Gastrocnemius medialis (tissue), 4 donors: Measurements from ENCODE around the gene DGKH. TPM values are rescaled to one million over a fixed set of nuclear protein-coding genes. Genes with fewer than 3 reads are reported as not detected.
"Not testable (repeated sequence)": the region's sequence is repeated elsewhere in the genome, so short reads cannot be mapped to it uniquely, and the experiment has no call there.

Experiments used
- ATAC-seq, 2 donors: fragments of 150-250 bp; one replicate each; pipeline ENCODE4 v1.9.1; 2016
- DNase-seq, 2 donors: peaks; one replicate each; pipeline ENCODE4 v3.0.0-alpha.2; 2019
- H3K27ac ChIP-seq, 4 donors: fragments of 200-600 bp; sonication (generic); 1 replicate in 1 of 4; 2 replicates in 3 of 4; pipeline ENCODE4 v1.5.1; 2016 to 2018; ENCODE audit warnings: mild to moderate bottlenecking in 2 of 4, moderate library complexity in 1 of 4
- H3K27me3 ChIP-seq, 3 donors: fragments of 200-600 bp; sonication (generic) in 2 of 3; 1 replicate in 1 of 3; 2 replicates in 2 of 3; pipeline versions ENCODE4 v1.5.1 to v1.6.0; 2016 to 2019; ENCODE audit warnings: mild to moderate bottlenecking in 1 of 3, moderate library complexity in 1 of 3
- H3K36me3 ChIP-seq, 2 donors: fragments of 200-600 bp; sonication (generic) in 1 of 2; one replicate each; pipeline ENCODE4 v1.5.1; 2017 to 2018
- H3K4me1 ChIP-seq, 2 donors: fragments of 200-600 bp; sonication (generic) in 1 of 2; one replicate each; pipeline ENCODE4 v1.5.1; 2016 to 2017; ENCODE audit warnings: mild to moderate bottlenecking in 2 of 2
- H3K4me3 ChIP-seq, 4 donors: fragments of 200-600 bp; sonication (generic) in 3 of 4; 1 replicate in 1 of 4; 2 replicates in 3 of 4; pipeline ENCODE4 v1.5.1; 2016 to 2019; ENCODE audit warnings: mild to moderate bottlenecking in 2 of 4
- H3K9me3 ChIP-seq, 3 donors: fragments of 200-600 bp; sonication (generic) in 2 of 3; 1 replicate in 1 of 3; 2 replicates in 2 of 3; pipeline ENCODE4 v1.5.1; 2016 to 2019
- CTCF ChIP-seq, 5 experiments: fragments of 450-650 bp in 3 of 5; fragments of 200-600 bp in 2 of 5; sonication (generic) in 2 of 5; IDR thresholded peaks in 4 of 5; conservative IDR thresholded peaks in 1 of 5; 1 replicate in 4 of 5; 2 replicates in 1 of 5; pipeline ENCODE4 v1.5.1; 2016 to 2019; ENCODE audit warnings: antibody characterized with exemption in 5 of 5, mild to moderate bottlenecking in 3 of 5, moderate library complexity in 3 of 5
- POLR2A ChIP-seq, 2 donors: fragments of 450-650 bp; IDR thresholded peaks; one replicate each; pipeline ENCODE4 v1.6.1; 2017; ENCODE audit warnings: antibody characterized with exemption in 2 of 2, mild to moderate bottlenecking in 2 of 2, moderate library complexity in 2 of 2
- in situ Hi-C, 4 donors: fragments of 200-750 bp; cut with MboI; loops; one replicate each; pipeline versions ENCODE4 v1.15.0 to v1.8.0; 2017; ENCODE audit warnings: low sequenced_read_pairs in 4 of 4
- intact Hi-C: fragments of 100-400 bp; cut with DNase I; formaldehyde crosslinking; loops from one replicate; pipeline ENCODE4 v1.15.1; 2023; ENCODE audit warnings: low total_unique reads
- total RNA-seq, 4 donors: library from RNA; depleted of rRNA; stranded (reverse); fragments of >200 nt; gene quantifications; one replicate each; pipeline versions ENCODE4 v1.1.0 to v1.2.3, GENCODE V29; 2016

DGKH gene
- total RNA-seq, 4 donors from 2014 or later, result 2.2 to 3.7 (median 3.0) TPM

- in situ Hi-C loops, result no loop called here
- H3K4me3 ChIP-seq, result no peak overlapping the region
These were observed 176.6 kb downstream of the DGKH start for GRCh38 chr13:42225051-42225450.

DNA sequence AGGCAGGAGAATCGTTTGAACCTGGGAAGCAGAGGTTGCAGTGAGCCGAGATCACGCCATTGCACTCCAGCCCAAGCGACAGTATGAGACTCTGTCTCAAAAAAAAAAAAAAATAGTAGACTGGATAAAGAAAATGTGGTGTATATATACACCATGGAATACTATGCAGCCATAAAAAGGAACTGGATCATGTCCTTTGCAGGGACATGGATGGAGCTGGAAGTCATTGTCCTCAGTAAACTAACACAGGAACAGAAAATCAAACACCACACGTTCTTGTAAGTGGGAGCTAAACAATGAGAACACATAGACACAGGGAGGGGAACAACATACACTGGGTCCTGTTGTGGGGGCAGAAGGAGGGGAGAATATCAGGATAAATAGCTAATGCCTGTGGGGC, 178.3 kb downstream of the DGKH start:
- not testable (repeated sequence) for H3K36me3 ChIP-seq, ATAC-seq

More at GRCh38 chr13:42225051-42225450, 176.6 kb downstream of the DGKH start:
- TF ChIP-seq CTCF (IDR thresholded peaks at IDR 0.05 in 4 of 5, conservative IDR thresholded peaks at IDR 0.05 in 1 of 5) (no peak), POLR2A (IDR thresholded peaks at IDR 0.05) (no peak)
- Histone ChIP-seq H3K4me1 (no peaks in the 10 kb centered on the region), H3K36me3 (peaks cover 0 to 6% of the 10 kb centered on the region in 2 donors), H3K27me3 (no peaks in the 10 kb centered on the region), H3K27ac (no peak overlapping the region), H3K9me3 (no peaks in the 10 kb centered on the region)
- DNase-seq, result no peak
- intact Hi-C loops, result no loop called here
- no peak for ATAC-seq

DNA sequence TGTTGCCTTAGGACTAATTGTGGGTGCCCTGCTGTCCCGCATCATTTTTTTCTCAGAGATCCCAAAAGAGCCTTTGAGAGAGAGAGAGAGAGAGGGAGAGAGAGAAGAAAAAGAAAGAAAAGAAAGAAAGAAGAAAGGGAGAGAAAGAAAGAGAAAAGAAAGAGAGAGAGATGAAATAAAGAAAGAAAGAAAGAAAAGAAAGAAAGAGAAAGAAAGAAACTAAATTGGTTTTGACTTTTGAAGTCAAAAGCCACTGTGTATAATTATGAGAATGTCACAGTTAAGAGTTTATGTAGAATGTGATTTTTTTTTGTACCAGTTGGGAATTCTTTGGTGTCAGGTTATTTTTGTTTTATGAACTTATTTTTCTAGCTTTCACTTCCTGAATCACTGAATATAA, 180.1 kb downstream of the DGKH start:
- no peaks in the 10 kb centered on the region for H3K4me1 ChIP-seq
- H3K4me3 ChIP-seq, result no peak overlapping the region
- no peak overlapping the region for H3K27ac ChIP-seq
- ATAC-seq, result no peak
- intact Hi-C loops (no loop called here), in situ Hi-C loops (no loop called here)
- H3K36me3 ChIP-seq, result no peaks in the 10 kb centered on the region
- no peak for DNase-seq
- no peaks in the 10 kb centered on the region for H3K27me3 ChIP-seq
- TF ChIP-seq POLR2A (IDR thresholded peaks at IDR 0.05) (no peak), CTCF (IDR thresholded peaks at IDR 0.05 in 4 of 5, conservative IDR thresholded peaks at IDR 0.05 in 1 of 5) (no peak)
- H3K9me3 ChIP-seq, result no peaks in the 10 kb centered on the region

More for the DNA sequence above, 178.3 kb downstream of the DGKH start:
- H3K9me3 ChIP-seq, intact Hi-C loops, H3K4me3 ChIP-seq, H3K27me3 ChIP-seq, DNase-seq, H3K27ac ChIP-seq, H3K4me1 ChIP-seq, in situ Hi-C loops: not testable (repeated sequence)

GRCh38 chr13:42229287-42229686, 180.8 kb downstream of the DGKH start:
- in situ Hi-C loops, result no loop called here
- no peak overlapping the region for H3K27ac ChIP-seq
- no peak for ATAC-seq
- DNase-seq, result no peak
- H3K4me1 ChIP-seq, result no peaks in the 10 kb centered on the region
- no peaks in the 10 kb centered on the region for H3K36me3 ChIP-seq
- TF ChIP-seq POLR2A (IDR thresholded peaks at IDR 0.05), result no peak
- no peak for TF ChIP-seq CTCF (IDR thresholded peaks at IDR 0.05 in 4 of 5, conservative IDR thresholded peaks at IDR 0.05 in 1 of 5)
- intact Hi-C loops, result no loop called here
- H3K9me3 ChIP-seq, result no peaks in the 10 kb centered on the region
- H3K4me3 ChIP-seq, result no peak overlapping the region
- no peaks in the 10 kb centered on the region for H3K27me3 ChIP-seq

DNA sequence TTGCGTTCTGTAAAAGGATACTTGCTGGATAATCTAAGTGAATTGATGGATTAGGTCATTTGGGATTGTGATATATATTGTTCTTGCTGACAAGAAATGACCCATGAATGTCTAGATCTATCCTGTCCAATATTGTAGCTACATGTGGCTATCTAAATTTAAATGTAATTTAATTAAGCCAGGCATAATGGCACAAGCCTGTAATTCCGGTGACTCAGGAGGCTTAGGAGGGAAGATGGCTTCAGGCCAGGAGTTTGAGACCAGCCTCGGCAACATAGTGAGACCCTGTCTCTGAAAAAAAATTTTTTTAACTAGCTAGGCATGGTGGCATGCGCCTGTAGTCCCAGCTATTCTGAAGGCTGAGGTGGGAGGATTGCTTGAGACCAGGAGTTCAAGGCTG, 184.2 kb downstream of the DGKH start:
- in situ Hi-C loops (no loop called here), intact Hi-C loops (no loop called here)
- H3K4me3 ChIP-seq, result no peak overlapping the region
- H3K27me3 ChIP-seq, result no peaks in the 10 kb centered on the region
- no peaks in the 10 kb centered on the region for H3K4me1 ChIP-seq
- no peak for ATAC-seq
- no peak for TF ChIP-seq CTCF (IDR thresholded peaks at IDR 0.05 in 4 of 5, conservative IDR thresholded peaks at IDR 0.05 in 1 of 5)
- no peak for TF ChIP-seq POLR2A (IDR thresholded peaks at IDR 0.05)
- no peak overlapping the region for H3K27ac ChIP-seq
- H3K9me3 ChIP-seq, result no peaks in the 10 kb centered on the region
- no peaks in the 10 kb centered on the region for H3K36me3 ChIP-seq
- no peak for DNase-seq
